Mammary epithelial cell (primary cell): ENCODE results near the gene KIF13A.

Source experiments
- EZH2 ChIP-seq: IDR thresholded peaks from 2 replicates; pipeline ENCODE4 v1.6.1; 2012; ENCODE audit warnings: low read length, inconsistent platforms, borderline replicate concordance
- TF ChIP-seq, protein P1 (sequence below), 2 donors: IDR thresholded peaks in 1 of 2; conservative IDR thresholded peaks in 1 of 2; 2 replicates each; pipeline ENCODE4 v1.5.1; 2011 to 2012; ENCODE audit warnings: inconsistent platforms in 2 of 2, low read length in 2 of 2, mild to moderate bottlenecking in 2 of 2, control low read depth in 1 of 2, low read depth in 1 of 2; ENCODE audit not compliant: insufficient read depth in 1 of 2; ENCODE audit errors: extremely low read depth in 1 of 2

DNA sequence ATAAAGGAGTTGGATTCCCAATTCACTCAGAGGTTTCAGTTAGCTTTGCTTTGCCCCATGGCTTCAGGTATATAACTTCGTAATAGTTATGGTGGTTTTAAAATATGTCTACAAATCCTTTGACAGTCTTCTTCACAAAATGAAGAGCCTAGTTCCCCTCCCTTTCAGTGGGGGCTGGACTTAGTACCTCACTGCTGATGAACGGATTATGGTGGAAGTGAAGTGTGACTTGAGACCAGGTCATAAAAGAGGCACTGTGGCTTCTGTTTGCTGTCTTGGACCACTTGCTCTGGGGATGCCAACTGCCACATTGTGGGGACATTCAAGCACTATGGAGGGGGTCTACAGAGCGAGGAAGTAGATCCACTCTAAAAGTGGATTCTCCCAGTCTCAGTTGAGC, 233.2 kb downstream of the KIF13A start:
- TF ChIP-seq, protein P1, sequence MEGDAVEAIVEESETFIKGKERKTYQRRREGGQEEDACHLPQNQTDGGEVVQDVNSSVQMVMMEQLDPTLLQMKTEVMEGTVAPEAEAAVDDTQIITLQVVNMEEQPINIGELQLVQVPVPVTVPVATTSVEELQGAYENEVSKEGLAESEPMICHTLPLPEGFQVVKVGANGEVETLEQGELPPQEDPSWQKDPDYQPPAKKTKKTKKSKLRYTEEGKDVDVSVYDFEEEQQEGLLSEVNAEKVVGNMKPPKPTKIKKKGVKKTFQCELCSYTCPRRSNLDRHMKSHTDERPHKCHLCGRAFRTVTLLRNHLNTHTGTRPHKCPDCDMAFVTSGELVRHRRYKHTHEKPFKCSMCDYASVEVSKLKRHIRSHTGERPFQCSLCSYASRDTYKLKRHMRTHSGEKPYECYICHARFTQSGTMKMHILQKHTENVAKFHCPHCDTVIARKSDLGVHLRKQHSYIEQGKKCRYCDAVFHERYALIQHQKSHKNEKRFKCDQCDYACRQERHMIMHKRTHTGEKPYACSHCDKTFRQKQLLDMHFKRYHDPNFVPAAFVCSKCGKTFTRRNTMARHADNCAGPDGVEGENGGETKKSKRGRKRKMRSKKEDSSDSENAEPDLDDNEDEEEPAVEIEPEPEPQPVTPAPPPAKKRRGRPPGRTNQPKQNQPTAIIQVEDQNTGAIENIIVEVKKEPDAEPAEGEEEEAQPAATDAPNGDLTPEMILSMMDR (conservative IDR thresholded peaks at IDR 0.05 in 1 of 2, IDR thresholded peaks at IDR 0.05 in 1 of 2; ENCODE audit: extremely low read depth in 1 of 2, insufficient read depth in 1 of 2, low read depth in 1 of 2, low read length in 2 of 2), result no peak
- no peak for TF ChIP-seq EZH2
